Measurements from ENCODE around the gene PNPO.
"Not testable (repeated sequence)": the region's sequence is repeated elsewhere in the genome, so short reads cannot be mapped to it uniquely, and the experiment has no call there.

PNPO gene

GRCh38 chr17:47918006-47918405, 23.4 kb upstream of the PNPO start:
- no peak for DNase-seq (ENCODE audit: low read depth, low spot score)

DNA sequence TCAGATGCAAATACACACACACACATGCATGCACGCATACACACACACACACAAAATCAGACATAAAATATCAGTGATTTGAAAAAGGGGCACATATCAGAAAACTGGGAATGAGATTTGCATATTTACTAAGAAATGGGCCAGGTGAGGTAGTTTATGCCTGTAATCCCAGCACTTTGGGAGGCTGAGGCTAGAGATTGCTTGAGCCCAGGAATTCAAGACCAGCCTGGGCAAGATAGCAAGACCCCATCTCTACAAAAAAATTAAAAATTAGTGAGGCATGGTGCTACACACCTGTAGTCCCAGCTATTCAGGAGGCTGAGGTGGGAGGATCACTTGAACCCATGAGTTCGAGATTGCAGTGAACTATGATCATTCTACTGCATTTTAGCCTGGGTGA, 22.4 kb upstream of the PNPO start:
- no peak for DNase-seq (ENCODE audit: low read depth, low spot score)

- DNase-seq (ENCODE audit: low read depth, low spot score) = not testable (repeated sequence)
Observed at GRCh38 chr17:47919889-47920288, 21.5 kb upstream of the PNPO start.

GRCh38 chr17:47924785-47925677, 16.3 kb upstream of the PNPO start:
- DNase-seq (ENCODE audit: low read depth, low spot score) = no peak

- DNase-seq (ENCODE audit: low read depth, low spot score) = no peak
Observed at GRCh38 chr17:47925678-47925988, 15.7 kb upstream of the PNPO start.

GRCh38 chr17:47927821-47928400, 13.5 kb upstream of the PNPO start:
- DNase-seq (ENCODE audit: low read depth, low spot score) = no peak

GRCh38 chr17:47928415-47928814, 13.0 kb upstream of the PNPO start:
- DNase-seq (ENCODE audit: low read depth, low spot score) = no peak

DNA sequence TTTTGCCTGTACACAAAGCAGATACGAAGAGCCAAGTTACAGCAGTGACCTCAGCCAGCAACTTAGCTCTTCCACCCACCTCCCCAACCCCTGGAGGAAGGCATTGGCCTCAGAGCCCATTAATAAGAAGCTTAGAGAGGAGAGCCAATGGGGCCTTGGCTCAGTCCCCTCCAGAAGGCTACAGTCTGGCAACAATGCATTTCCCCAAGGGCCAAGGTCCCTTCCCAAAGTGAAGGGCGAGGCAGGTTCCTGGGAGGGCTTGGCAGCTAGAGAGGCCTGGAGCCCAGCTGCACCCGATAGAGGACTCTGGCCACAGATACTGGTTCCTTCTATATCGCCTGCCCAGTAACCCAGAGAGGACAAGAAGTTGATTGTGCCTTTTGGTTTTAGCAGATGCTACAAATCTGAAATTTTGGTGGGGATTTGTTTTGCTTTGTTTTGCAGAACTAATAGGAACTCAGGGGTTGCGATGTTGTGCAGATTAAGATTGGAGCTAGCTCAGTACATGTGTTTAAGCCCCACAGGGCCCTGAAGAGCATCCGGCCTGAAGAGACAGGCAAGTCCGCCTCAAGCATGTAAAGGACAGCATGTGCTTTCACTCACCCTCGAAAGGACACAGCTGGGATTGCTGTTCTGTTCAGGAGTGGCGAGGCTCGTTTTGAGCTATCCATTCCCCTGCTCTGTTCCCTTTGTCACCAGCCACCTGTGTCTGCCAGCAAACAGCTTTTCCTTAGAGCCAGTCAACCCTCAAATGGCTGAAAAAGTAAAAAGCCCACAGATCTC, 12.0 kb upstream of the PNPO start:
- no peak for DNase-seq (ENCODE audit: low read depth, low spot score)

DNA sequence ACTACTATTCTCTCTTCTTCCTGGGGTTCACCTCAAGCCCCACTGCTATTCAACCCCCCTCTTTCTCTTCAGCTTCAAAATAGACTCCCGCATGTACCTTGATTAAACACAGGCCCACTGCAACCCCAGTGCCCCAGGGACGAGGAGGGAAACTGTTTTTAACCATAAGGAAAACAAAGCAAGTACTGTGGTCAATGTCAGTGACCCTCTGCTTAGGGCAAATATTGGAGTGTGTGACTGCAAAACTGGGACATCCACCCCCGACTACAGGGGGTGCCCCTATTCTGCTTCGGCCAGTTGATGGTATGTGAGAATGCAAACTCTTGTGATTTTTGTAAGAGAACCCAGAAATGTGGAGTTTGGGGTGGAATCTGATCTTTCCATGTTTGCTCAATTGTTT, 9.5 kb upstream of the PNPO start:
- no peak for DNase-seq (ENCODE audit: low read depth, low spot score)

DNA sequence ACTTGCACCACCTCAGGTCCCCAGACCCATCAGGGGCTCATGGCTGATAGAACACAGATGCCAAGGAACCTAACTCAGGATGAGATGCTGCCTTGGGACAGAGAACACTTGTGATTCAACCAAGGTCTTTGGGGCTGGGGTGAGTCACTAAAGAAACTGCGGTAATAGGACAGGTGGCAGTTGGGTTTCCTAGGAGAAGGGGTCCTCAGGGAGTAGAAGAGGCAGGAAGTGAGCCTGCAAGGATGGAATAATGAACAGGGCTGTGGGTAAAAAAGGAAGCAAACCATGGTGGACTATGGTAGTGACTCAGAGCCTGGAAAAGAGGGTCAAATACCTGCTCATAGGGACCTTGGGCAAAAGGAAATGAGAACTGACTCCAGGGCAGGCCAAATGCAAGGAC, 6.5 kb upstream of the PNPO start:
- DNase-seq (ENCODE audit: low read depth, low spot score) = no peak

DNA sequence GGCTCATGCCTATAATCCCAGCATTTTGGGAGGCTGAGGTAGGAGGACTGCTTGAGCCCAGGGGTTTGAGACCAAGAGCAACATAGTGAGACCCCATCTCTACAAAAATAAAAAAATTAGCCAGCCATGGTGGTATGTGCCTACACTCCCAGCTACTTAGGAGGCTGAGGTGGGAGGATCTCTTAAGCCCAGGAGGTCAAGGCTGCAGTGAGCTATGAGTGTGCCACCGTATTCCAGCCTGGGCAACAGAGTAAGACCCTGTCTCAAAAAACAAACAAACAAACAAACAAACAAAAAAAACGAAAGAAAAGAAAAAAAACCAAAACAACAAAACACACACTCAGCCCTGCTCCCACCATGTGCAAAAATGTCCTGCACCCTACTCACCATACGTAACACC, 5.9 kb upstream of the PNPO start:
- not testable (repeated sequence) for DNase-seq (ENCODE audit: low read depth, low spot score)

DNA sequence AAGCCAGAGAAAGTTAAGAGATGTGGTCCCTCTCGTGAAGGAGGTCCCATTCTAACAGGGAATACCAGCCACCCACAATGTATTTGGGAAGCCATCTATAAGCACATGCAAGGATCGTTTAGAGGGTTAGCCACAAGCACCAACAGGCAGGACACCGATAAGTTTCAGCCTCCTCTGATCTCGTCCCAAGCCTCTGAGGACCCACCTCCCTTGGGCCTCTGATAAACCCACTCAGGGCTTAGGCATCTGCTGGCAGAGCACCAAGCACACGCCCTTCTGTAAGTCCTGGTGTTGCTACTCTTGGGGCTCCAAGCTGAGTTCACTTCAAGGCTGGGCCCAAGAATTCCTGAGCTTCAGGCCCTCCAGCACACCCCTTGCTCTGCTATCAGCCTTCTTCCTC, 5.4 kb upstream of the PNPO start:
- no peak for DNase-seq (ENCODE audit: low read depth, low spot score)

DNA sequence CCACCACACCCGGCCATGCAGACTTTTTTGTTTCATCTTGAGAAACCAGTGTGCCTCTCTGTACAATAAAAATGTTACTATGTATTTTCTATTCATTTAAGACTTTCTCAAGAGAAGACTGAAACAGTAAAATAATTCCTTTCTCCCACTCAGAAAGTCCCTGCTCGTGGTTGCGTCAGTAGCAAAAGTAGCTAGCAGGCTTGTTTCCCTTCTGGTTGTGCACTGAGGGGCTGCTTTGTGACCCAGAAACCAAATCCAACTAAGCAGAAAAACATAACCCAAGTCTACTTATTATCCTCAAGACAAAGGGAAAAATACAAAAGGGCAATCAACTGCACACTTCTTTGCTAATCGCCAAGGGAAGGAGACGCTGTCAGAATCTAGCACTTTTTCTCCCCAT, 3.4 kb upstream of the PNPO start:
- no peak for DNase-seq (ENCODE audit: low read depth, low spot score)

DNA sequence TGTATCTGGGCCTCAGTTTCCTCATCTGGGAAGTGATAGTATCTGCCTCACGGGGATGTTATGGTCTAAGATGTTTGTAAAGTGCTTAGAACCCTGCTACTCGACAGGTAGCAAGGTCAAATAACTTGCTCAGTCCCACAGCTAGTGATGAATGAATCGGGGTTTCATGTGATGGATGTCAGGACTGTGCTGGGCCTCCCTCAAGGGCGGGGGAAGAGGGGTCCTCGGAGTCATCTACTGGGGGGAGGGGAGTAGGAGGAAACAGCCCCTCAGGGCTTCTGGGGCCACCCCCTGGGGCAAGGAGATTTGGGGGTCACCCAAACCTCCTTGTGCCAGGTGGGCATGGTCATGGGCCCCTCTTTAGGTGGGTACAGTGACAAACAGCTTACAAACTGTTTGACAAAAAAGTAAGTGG, 732 bp downstream of the PNPO start:
- DNase-seq (ENCODE audit: low read depth, low spot score) = no peak

DNA sequence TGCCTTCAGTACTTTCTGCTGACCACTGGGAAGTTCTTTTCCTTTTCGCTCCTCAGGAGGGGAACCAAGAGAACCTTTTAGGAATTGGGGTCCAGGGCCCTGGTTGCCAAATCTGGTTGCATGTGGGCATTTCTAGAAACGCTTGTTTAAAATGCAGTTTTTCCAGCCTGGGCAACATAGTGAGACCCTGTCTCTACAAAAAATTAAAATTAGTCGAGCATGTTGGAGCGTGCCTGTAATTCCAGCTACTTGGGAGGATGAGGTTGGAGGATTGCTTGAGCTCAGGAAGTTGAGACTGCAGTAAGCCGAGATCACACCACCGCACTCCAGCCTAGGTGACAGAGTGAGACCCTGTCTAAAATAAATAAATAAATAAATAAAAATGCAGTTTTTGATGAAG, 1.2 kb downstream of the PNPO start:
- no peak for DNase-seq (ENCODE audit: low read depth, low spot score)

DNA sequence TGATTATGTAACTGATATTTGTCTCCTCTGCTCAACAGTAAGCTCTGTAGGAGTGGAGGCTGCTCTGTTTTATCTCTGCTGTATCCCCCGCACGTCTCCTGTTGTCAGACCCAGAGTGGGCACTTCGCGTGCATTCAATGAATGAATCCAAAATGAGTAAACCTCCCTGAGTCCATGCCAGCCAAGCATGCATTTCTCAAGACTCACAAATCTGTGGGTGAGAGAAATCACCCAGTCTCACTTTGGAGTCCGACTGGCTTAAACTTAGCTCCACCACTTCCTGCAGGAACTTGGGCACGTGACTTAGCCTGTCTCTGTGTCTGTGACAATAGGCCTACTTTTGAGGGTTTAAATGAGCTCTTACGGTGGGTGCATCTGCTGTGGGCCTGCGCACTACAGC, 3.7 kb downstream of the PNPO start:
- DNase-seq (ENCODE audit: low read depth, low spot score) = no peak

GRCh38 chr17:47945529-47946508, 4.4 kb downstream of the PNPO start:
- no peak for DNase-seq (ENCODE audit: low read depth, low spot score)

GRCh38 chr17:47946516-47946915, 5.1 kb downstream of the PNPO start:
- no peak for DNase-seq (ENCODE audit: low read depth, low spot score)

GRCh38 chr17:47946929-47947397, 5.6 kb downstream of the PNPO start:
- peak; percentile 34 for DNase-seq (ENCODE audit: low read depth, low spot score)

- no peak for DNase-seq (ENCODE audit: low read depth, low spot score)
Observed at GRCh38 chr17:47948706-47949196, 7.4 kb downstream of the PNPO start.

- DNase-seq (ENCODE audit: low read depth, low spot score) = peak; percentile 68
Observed at GRCh38 chr17:47949197-47949759, 7.9 kb downstream of the PNPO start.

Data from activated naive CD8-positive, alpha-beta T cell treated with anti-CD3 and anti-CD28 coated beads, Interleukin-2, amount 50 U/mL, for 16 hours (primary cell).